NT2/D1 (cell line): ENCODE measurements around the gene SIN3B.

Experiments
- YY1 ChIP-seq: IDR thresholded peaks from 2 replicates; pipeline ENCODE4 v1.6.1; 2011; ENCODE audit not compliant: insufficient read length, insufficient read depth
- ZNF274 ChIP-seq: IDR thresholded peaks from 2 replicates; pipeline ENCODE4 v1.6.1; 2011; ENCODE audit warnings: mild to moderate bottlenecking, low read depth, low read length

- TF ChIP-seq YY1 (no peak), ZNF274 (no peak)
Measured at GRCh38 chr19:16920816-16921529, 91.8 kb downstream of the SIN3B start.
